Endodermal cell (in vitro differentiated cells): ENCODE measurements around the gene PSMC6. TPM values are rescaled to one million over a fixed set of nuclear protein-coding genes. Genes with fewer than 3 reads are reported as not detected.

Source experiments
- DNase-seq: peaks from one replicate; pipeline ENCODE4 v3.0.0-alpha.2; 2017
- H3K27ac ChIP-seq: 2 replicates; pipeline ENCODE4 v1.5.1; 2013; ENCODE audit warnings: mild to moderate bottlenecking, low read depth, low read length, moderate library complexity
- H3K27me3 ChIP-seq: 2 replicates; pipeline ENCODE4 v1.6.1; 2013; ENCODE audit warnings: mild to moderate bottlenecking, low read length, moderate library complexity; ENCODE audit not compliant: insufficient read depth, control insufficient read depth, poor library complexity, severe bottlenecking
- H3K36me3 ChIP-seq: 2 replicates; pipeline ENCODE4 v1.7.0; 2013; ENCODE audit warnings: mild to moderate bottlenecking, low read length, moderate library complexity; ENCODE audit not compliant: control insufficient read depth, insufficient read depth
- H3K4me1 ChIP-seq: one replicate; pipeline ENCODE4 v1.7.0; 2013; ENCODE audit warnings: low read length; ENCODE audit not compliant: control insufficient read depth, insufficient read depth
- H3K4me3 ChIP-seq: 2 replicates; pipeline ENCODE4 v1.5.1; 2013; ENCODE audit warnings: mild to moderate bottlenecking, low read length, moderate library complexity
- H3K9ac ChIP-seq: 2 replicates; pipeline ENCODE4 v1.6.1; 2013; ENCODE audit warnings: mild to moderate bottlenecking, low read length, moderate library complexity; ENCODE audit not compliant: poor library complexity, severe bottlenecking; ENCODE audit errors: extremely low read depth
- H3K9me3 ChIP-seq: 2 replicates; pipeline ENCODE4 v1.6.1; 2013; ENCODE audit warnings: mild to moderate bottlenecking, low read length, moderate library complexity; ENCODE audit not compliant: control insufficient read depth
- H3K27ac Mint-ChIP-seq: 2 replicates; pipeline ENCODE4 v1.8.0; 2020; ENCODE audit warnings: mixed read lengths
- H3K27me3 Mint-ChIP-seq: 2 replicates; pipeline ENCODE4 v1.8.0; 2021; ENCODE audit warnings: mild to moderate bottlenecking, mixed read lengths; ENCODE audit not compliant: insufficient read depth
- H3K36me3 Mint-ChIP-seq: 2 replicates; pipeline ENCODE4 v1.8.0; 2020; ENCODE audit warnings: low read depth, mixed read lengths
- H3K4me1 Mint-ChIP-seq: 2 replicates; pipeline ENCODE4 v1.8.0; 2020; ENCODE audit warnings: mixed read lengths
- H3K4me3 Mint-ChIP-seq: 2 replicates; pipeline ENCODE4 v1.8.0; 2020; ENCODE audit warnings: mild to moderate bottlenecking, moderate library complexity, mixed read lengths
- H3K9me3 Mint-ChIP-seq: 2 replicates; pipeline ENCODE4 v1.8.0; 2020; ENCODE audit warnings: mild to moderate bottlenecking, mixed read lengths
- WGBS, 2 experiments: methylation state at CpG; one replicate each; pipeline versions ENCODE4 v1.1.5 to v1.1.7; 2013; ENCODE audit warnings: missing lambda C conversion rate in 2 of 2, mixed read lengths in 1 of 2; ENCODE audit not compliant: insufficient coverage in 1 of 2, insufficient read length in 1 of 2; 5-methylcytosine and 5-hydroxymethylcytosine counted together
- total RNA-seq, 2 donors: library from RNA; stranded (reverse); fragmentation: NEBNext Ultra II Directional in 1 of 2; extraction: Animal tissue kit (Norgen Biotek cat#: 25700) in 1 of 2; gene quantifications; 2 replicates in 1 of 2; 3 replicates in 1 of 2; pipeline ENCODE4 v1.2.1, GENCODE V29; 2021
- TF ChIP-seq, protein P1 (sequence below): fragments of 200-600 bp; sonication (generic); conservative IDR thresholded peaks from 2 replicates; pipeline ENCODE4 v1.5.0; 2021; ENCODE audit warnings: antibody characterized with exemption, mild to moderate bottlenecking

PSMC6 gene
- total RNA-seq, 2 donors from 2014 or later = 102 to 121 TPM

DNA sequence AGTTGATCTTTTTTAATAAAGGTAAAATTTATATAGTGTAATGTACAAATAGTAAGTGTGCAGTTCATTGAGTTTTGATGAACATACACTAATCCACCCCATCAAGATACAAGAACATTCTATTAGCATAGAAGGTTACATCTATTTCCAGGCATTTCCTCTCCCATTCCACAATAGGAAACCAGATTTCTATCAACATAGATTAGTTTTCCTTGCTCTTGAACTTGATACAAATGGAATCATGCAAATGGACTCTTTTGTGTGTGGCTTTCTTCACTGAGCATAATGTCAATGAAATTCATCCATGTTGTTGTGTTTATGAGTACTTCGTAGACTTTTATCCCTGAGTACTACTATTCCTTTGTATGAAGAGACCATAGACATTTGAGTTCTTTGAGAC lies 33.8 kb downstream of the PSMC6 start:
- TF ChIP-seq, protein P1, sequence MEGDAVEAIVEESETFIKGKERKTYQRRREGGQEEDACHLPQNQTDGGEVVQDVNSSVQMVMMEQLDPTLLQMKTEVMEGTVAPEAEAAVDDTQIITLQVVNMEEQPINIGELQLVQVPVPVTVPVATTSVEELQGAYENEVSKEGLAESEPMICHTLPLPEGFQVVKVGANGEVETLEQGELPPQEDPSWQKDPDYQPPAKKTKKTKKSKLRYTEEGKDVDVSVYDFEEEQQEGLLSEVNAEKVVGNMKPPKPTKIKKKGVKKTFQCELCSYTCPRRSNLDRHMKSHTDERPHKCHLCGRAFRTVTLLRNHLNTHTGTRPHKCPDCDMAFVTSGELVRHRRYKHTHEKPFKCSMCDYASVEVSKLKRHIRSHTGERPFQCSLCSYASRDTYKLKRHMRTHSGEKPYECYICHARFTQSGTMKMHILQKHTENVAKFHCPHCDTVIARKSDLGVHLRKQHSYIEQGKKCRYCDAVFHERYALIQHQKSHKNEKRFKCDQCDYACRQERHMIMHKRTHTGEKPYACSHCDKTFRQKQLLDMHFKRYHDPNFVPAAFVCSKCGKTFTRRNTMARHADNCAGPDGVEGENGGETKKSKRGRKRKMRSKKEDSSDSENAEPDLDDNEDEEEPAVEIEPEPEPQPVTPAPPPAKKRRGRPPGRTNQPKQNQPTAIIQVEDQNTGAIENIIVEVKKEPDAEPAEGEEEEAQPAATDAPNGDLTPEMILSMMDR = no peak
- no peaks in the 10 kb centered on the region for H3K27me3 Mint-ChIP-seq
- H3K9me3 Mint-ChIP-seq = no peaks in the 10 kb centered on the region
- Histone ChIP-seq H3K4me3 (no peak overlapping the region), H3K9ac (no peak overlapping the region), H3K4me1 (peaks cover 4% of the 10 kb centered on the region), H3K36me3 (peaks cover 22% of the 10 kb centered on the region), H3K9me3 (no peaks in the 10 kb centered on the region), H3K27me3 (no peaks in the 10 kb centered on the region), H3K27ac (no peak overlapping the region)
- H3K4me1 Mint-ChIP-seq = peaks cover 27% of the 10 kb centered on the region
- no peak overlapping the region for H3K4me3 Mint-ChIP-seq
- 100% methylated on average over 1 of the region's 1 CpG; no CpG with 5 or more reads in 1 of the 2 experiments for WGBS, 2 experiments
- peaks cover 28% of the 10 kb centered on the region for H3K36me3 Mint-ChIP-seq
- no peak for DNase-seq
- H3K27ac Mint-ChIP-seq = no peak overlapping the region

DNA sequence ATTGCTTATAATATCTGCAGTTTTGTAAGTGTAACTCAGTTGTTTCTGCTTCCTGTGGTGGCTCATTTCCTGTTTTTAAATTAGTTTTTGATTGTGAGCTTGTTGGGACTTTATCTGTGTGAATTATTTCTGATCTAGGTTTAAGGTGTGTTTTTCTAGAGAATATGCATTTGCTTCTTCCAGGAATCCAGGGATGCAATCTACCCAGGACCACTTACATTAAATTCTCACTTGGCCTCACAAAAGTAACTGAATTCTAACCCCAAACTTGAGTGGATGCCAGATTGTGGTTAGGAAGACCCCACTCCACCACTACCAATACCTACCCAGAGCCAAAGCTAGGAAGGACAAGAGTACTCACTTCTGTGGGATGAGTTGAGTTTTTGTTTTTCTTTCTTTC lies 34.9 kb downstream of the PSMC6 start:
- H3K9me3 Mint-ChIP-seq = no peaks in the 10 kb centered on the region
- H3K9ac ChIP-seq = no peak overlapping the region
- no peak overlapping the region for H3K4me3 ChIP-seq
- H3K4me1 ChIP-seq = peaks cover 4% of the 10 kb centered on the region
- H3K27ac Mint-ChIP-seq = peak overlapping the region; percentile 32
- TF ChIP-seq, protein P1 = no peak
- H3K27ac ChIP-seq = no peak overlapping the region
- peaks cover 26% of the 10 kb centered on the region for H3K36me3 ChIP-seq
- no peak overlapping the region for H3K4me3 Mint-ChIP-seq
- H3K27me3 ChIP-seq = no peaks in the 10 kb centered on the region
- DNase-seq = no peak
- no peaks in the 10 kb centered on the region for H3K27me3 Mint-ChIP-seq
- peaks cover 23% of the 10 kb centered on the region for H3K4me1 Mint-ChIP-seq
- H3K36me3 Mint-ChIP-seq = peaks cover 36% of the 10 kb centered on the region
- no peaks in the 10 kb centered on the region for H3K9me3 ChIP-seq

DNA sequence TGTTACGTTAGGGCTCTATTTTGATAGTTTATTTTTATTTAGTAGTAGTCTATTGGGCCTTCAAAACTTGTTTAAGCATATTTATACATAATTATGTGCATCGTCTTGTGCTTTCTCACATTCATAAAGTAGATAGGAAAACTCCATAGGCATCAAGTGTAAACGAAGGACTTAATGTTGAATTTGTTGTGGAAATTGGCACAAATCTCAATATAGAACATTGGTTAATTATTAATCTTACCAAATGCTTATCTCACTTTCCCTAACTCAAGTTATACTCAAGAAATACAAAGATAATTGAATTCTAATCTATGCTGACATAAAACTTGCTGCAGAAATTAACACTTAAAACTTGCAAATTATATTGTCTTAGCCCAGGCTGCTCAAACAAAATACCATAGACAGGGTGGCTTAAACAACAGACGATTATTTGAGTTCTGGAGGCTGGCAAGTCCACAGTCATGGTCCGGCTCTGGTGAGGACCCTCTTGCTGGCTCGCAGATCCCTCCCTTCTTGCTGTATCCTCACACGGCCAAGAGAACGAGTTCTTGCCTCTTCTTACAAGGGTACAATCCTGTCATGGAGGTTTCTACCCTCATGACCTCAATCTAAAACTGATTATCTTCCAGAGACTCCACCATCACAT lies 41.8 kb downstream of the PSMC6 start:
- Histone ChIP-seq H3K4me3 (no peak overlapping the region), H3K9me3 (no peaks in the 10 kb centered on the region), H3K4me1 (no peaks in the 10 kb centered on the region), H3K36me3 (peaks cover 62% of the 10 kb centered on the region), H3K27me3 (no peaks in the 10 kb centered on the region), H3K9ac (no peak overlapping the region), H3K27ac (no peak overlapping the region)
- H3K9me3 Mint-ChIP-seq = no peaks in the 10 kb centered on the region
- TF ChIP-seq, protein P1 = no peak
- H3K27ac Mint-ChIP-seq = peak overlapping the region; percentile 64
- no peak overlapping the region for H3K4me3 Mint-ChIP-seq
- 87 to 95% methylated on average over 5 to 6 of the region's 8 CpGs for WGBS, 2 experiments
- peaks cover 12% of the 10 kb centered on the region for H3K4me1 Mint-ChIP-seq
- H3K27me3 Mint-ChIP-seq = no peaks in the 10 kb centered on the region
- H3K36me3 Mint-ChIP-seq = peaks cover 50% of the 10 kb centered on the region
- no peak for DNase-seq
